SK-N-SH (cell line): ENCODE data around the gene PEAK1. TPM values are rescaled to one million over a fixed set of nuclear protein-coding genes. Genes with fewer than 3 reads are reported as not detected.

ENCODE experiments used
- CTCF ChIA-PET: fragments of 300-600, 350-600 bp; formaldehyde crosslinking; extraction: SDS; loops from one replicate; lab custom pipeline; 2021; lab: Yijun Ruan, JAX
- POLR2A ChIA-PET: fragments of 350-600 bp; sonication (Branson Sonifier 250); formaldehyde crosslinking; extraction: SDS; loops from one replicate; lab custom pipeline; 2020; ENCODE audit warnings: antibody characterized with exemption, inconsistent platforms; lab: Yijun Ruan, JAX
- DNase-seq: peaks from one replicate; pipeline ENCODE4 v3.0.0; 2012
- H2AFZ ChIP-seq: fragments of 200-600 bp; sonication (generic); 2 replicates; pipeline ENCODE4 v1.8.1; 2016; ENCODE audit warnings: antibody characterized with exemption, mild to moderate bottlenecking, low read depth
- H3F3A ChIP-seq: fragments of 200-600 bp; sonication (generic); replicated peaks from 2 replicates; pipeline ENCODE3; 2016; ENCODE audit warnings: antibody characterized with exemption, mild to moderate bottlenecking; ENCODE audit not compliant: insufficient read depth
- H3K27ac ChIP-seq, 2 experiments: fragments of 200-500 bp in 1 of 2; fragments of 200-600 bp in 1 of 2; sonication (Bioruptor generic) in 1 of 2; sonication (generic), shearing (Covaris generic) in 1 of 2; 2 replicates each; pipeline versions ENCODE4 v1.5.1 to v1.6.1; 2014 to 2016; ENCODE audit warnings: low read depth in 2 of 2, inconsistent platforms in 1 of 2, low read length in 1 of 2, mild to moderate bottlenecking in 1 of 2, mixed read lengths in 1 of 2
- H3K27me3 ChIP-seq: fragments of 200-600 bp; sonication (generic), shearing (Covaris generic); 2 replicates; pipeline ENCODE4 v1.6.1; 2016; ENCODE audit warnings: mixed run types; ENCODE audit not compliant: insufficient read depth
- H3K36me3 ChIP-seq, 2 experiments: fragments of 200-500 bp in 1 of 2; fragments of 200-600 bp in 1 of 2; sonication (Bioruptor generic) in 1 of 2; sonication (generic) in 1 of 2; replicated peaks in 1 of 2; 2 replicates each; pipeline versions ENCODE3 to v1.5.1; 2014 to 2016; ENCODE audit warnings: low read length in 1 of 2, mild to moderate bottlenecking in 1 of 2; ENCODE audit not compliant: insufficient read depth in 2 of 2, control insufficient read depth in 1 of 2
- H3K4me1 ChIP-seq, 2 experiments: fragments of 200-500 bp in 1 of 2; fragments of 200-600 bp in 1 of 2; sonication (Bioruptor generic) in 1 of 2; sonication (generic), shearing (Covaris generic) in 1 of 2; 2 replicates each; pipeline versions ENCODE4 v1.5.1 to v1.6.1; 2014 to 2016; ENCODE audit warnings: low read depth in 1 of 2, low read length in 1 of 2, mixed run types in 1 of 2; ENCODE audit not compliant: insufficient read depth in 2 of 2, control insufficient read depth in 1 of 2
- H3K4me2 ChIP-seq: fragments of 200-600 bp; sonication (generic), shearing (Covaris generic); 2 replicates; pipeline ENCODE4 v1.6.1; 2017; ENCODE audit warnings: mixed run types
- H3K4me3 ChIP-seq, 2 experiments: fragments of 200-500 bp in 1 of 2; fragments of 200-600 bp in 1 of 2; sonication (Bioruptor generic) in 1 of 2; sonication (generic), shearing (Covaris generic) in 1 of 2; 2 replicates each; pipeline versions ENCODE4 v1.5.1 to v1.8.1; 2014 to 2016; ENCODE audit warnings: low read depth in 2 of 2, inconsistent platforms in 1 of 2, low read length in 1 of 2, mild to moderate bottlenecking in 1 of 2, mixed read lengths in 1 of 2, moderate library complexity in 1 of 2
- H3K79me2 ChIP-seq: fragments of 200-600 bp; sonication (generic); 2 replicates; pipeline ENCODE4 v1.8.1; 2017; ENCODE audit warnings: mild to moderate bottlenecking; ENCODE audit not compliant: insufficient read depth
- H3K9ac ChIP-seq: fragments of 200-600 bp; sonication (generic); 2 replicates; pipeline ENCODE4 v1.6.1; 2017; ENCODE audit warnings: mixed run types
- H3K9me2 ChIP-seq: fragments of 200-600 bp; sonication (generic); 2 replicates; pipeline ENCODE4 v1.6.1; 2017; ENCODE audit warnings: mixed run types
- H3K9me3 ChIP-seq: fragments of 200-600 bp; sonication (generic); 2 replicates; pipeline ENCODE4 v1.6.1; 2017; ENCODE audit warnings: mixed run types, mild to moderate bottlenecking, moderate library complexity
- H4K20me1 ChIP-seq: fragments of 200-600 bp; sonication (generic); 2 replicates; pipeline ENCODE4 v1.6.1; 2017; ENCODE audit warnings: mild to moderate bottlenecking, mixed run types; ENCODE audit not compliant: insufficient read depth
- CHD2 ChIP-seq: fragments of 150-350 bp; IDR thresholded peaks from 2 replicates; pipeline ENCODE4 v1.6.1; 2018; ENCODE audit warnings: low read length; ENCODE audit not compliant: partially characterized antibody
- GATA2 ChIP-seq: sonication (generic); formaldehyde crosslinking; IDR thresholded peaks from 2 replicates; pipeline ENCODE4 v1.5.0; 2020; ENCODE audit warnings: mild to moderate bottlenecking, missing genetic modification reagents
- MEF2A ChIP-seq: IDR thresholded peaks from 2 replicates; pipeline ENCODE4 v1.4.0; 2012; ENCODE audit warnings: low read depth, borderline replicate concordance
- NFIC ChIP-seq: IDR thresholded peaks from 2 replicates; pipeline ENCODE4 v1.4.0; 2012; ENCODE audit warnings: borderline replicate concordance
- NRF1 ChIP-seq: IDR thresholded peaks from 2 replicates; pipeline ENCODE4 v1.6.1; 2012; ENCODE audit warnings: low read depth, mild to moderate bottlenecking, low read length
- POLR2AphosphoS5 ChIP-seq: IDR thresholded peaks from 2 replicates; pipeline ENCODE4 v1.6.1; 2012; ENCODE audit warnings: low read depth, low read length
- RAD21 ChIP-seq: IDR thresholded peaks from 2 replicates; pipeline ENCODE4 v1.6.1; 2012; ENCODE audit warnings: mild to moderate bottlenecking, low read length
- RXRA ChIP-seq: IDR thresholded peaks from 2 replicates; pipeline ENCODE4 v1.4.0; 2012; ENCODE audit warnings: low read depth, mild to moderate bottlenecking, borderline replicate concordance
- SMC3 ChIP-seq: IDR thresholded peaks from 2 replicates; pipeline ENCODE4 v1.6.1; 2012; ENCODE audit warnings: low read depth, low read length, improper control_type of control experiment
- USF1 ChIP-seq: IDR thresholded peaks from 2 replicates; pipeline ENCODE4 v1.4.0; 2012; ENCODE audit warnings: low read depth, borderline replicate concordance
- WGBS: methylation state at CpG from one replicate; pipeline ENCODE4 v1.1.6; 2017; ENCODE audit warnings: low lambda C conversion rate; 5-methylcytosine and 5-hydroxymethylcytosine counted together
- polyA plus RNA-seq, 3 experiments: library from polyadenylated mRNA; depleted of rRNA; stranded (reverse); fragments of >200 nt; gene quantifications; 2 replicates each; pipeline ENCODE4 v1.2.3, GENCODE V29; 2012
- TF ChIP-seq, protein P1 (sequence below): fragments of 200-600 bp; sonication (generic); IDR thresholded peaks from 2 replicates; pipeline ENCODE4 v1.6.1; 2017; ENCODE audit warnings: antibody characterized with exemption, mild to moderate bottlenecking, moderate library complexity
- TF ChIP-seq, protein P2 (sequence below): IDR thresholded peaks from 2 replicates; pipeline ENCODE4 v1.6.1; 2012; ENCODE audit warnings: mild to moderate bottlenecking, low read depth, low read length, moderate library complexity

Gene PEAK1
- polyA plus RNA-seq, 1 of the 3 experiments (the other 2 are of a cell fraction) = 9.0 TPM

DNA sequence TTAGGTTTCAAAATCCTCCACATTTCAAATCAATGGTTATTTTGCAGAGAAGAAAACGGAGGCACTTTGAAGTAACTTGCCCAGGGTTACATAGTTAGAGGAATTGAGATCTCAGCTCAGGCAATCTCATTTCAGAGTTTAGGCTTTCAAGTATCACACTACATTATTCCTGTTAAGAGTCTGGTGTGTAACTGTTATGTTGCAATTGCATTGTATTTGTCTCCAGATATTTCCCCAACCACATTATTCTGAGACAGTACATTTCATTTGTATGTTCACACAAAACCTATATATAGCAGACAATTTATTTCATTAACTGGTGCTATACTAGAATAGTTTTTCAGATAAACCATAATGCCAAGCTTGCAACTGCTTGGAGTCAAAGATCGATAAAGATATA is 194.8 kb downstream of the PEAK1 start:
- 95% methylated on average over 2 of the region's 2 CpGs for WGBS
- no peak for DNase-seq
- POLR2A ChIA-PET = no interaction called here

GRCh38 chr15:77224352-77224751 is 195.6 kb downstream of the PEAK1 start:
- Histone ChIP-seq H3K9me3 (no peaks in the 10 kb centered on the region), H3K4me3 (no peak overlapping the region), H3K9me2 (no peaks in the 10 kb centered on the region), H3K27ac (peak overlapping the region in 1 of 2 experiments; percentile 12; a peak in 2 of 4 replicates), H2AFZ (no peak overlapping the region), H3K27me3 (no peaks in the 10 kb centered on the region), H3K79me2 (no peaks in the 10 kb centered on the region; the same call in 1 of the 2 replicates), H3K36me3 (peaks cover 0 to 5% of the 10 kb centered on the region in 2 experiments)
- no peak for DNase-seq
- CTCF ChIA-PET = no interaction called here
- no peak for TF ChIP-seq RXRA
- TF ChIP-seq SMC3 = no peak
- TF ChIP-seq GATA2 (CRISPR knock-in tag) = no peak
- TF ChIP-seq, protein P1, sequence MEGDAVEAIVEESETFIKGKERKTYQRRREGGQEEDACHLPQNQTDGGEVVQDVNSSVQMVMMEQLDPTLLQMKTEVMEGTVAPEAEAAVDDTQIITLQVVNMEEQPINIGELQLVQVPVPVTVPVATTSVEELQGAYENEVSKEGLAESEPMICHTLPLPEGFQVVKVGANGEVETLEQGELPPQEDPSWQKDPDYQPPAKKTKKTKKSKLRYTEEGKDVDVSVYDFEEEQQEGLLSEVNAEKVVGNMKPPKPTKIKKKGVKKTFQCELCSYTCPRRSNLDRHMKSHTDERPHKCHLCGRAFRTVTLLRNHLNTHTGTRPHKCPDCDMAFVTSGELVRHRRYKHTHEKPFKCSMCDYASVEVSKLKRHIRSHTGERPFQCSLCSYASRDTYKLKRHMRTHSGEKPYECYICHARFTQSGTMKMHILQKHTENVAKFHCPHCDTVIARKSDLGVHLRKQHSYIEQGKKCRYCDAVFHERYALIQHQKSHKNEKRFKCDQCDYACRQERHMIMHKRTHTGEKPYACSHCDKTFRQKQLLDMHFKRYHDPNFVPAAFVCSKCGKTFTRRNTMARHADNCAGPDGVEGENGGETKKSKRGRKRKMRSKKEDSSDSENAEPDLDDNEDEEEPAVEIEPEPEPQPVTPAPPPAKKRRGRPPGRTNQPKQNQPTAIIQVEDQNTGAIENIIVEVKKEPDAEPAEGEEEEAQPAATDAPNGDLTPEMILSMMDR = no peak
- no peak for TF ChIP-seq NRF1
- TF ChIP-seq, all 33 proteins: peak for 0
- no peaks in the 10 kb centered on the region for H3F3A ChIP-seq
- 0 out of 2 replicates have a peak overlapping the region, but pooled peaks have one; percentile 3 for H3K4me2 ChIP-seq
- H3K9ac ChIP-seq = no peak overlapping the region
- POLR2A ChIA-PET = no interaction called here
- peaks cover 0 to 33% of the 10 kb centered on the region in 2 experiments; a peak in 2 of 4 replicates for H3K4me1 ChIP-seq
- no peaks in the 10 kb centered on the region for H4K20me1 ChIP-seq
- WGBS = 100% methylated on average over 1 of the region's 1 CpG

More for the DNA sequence above, 194.8 kb downstream of the PEAK1 start:
- H3K79me2 ChIP-seq = no peaks in the 10 kb centered on the region; the same call in 1 of the 2 replicates
- no peaks in the 10 kb centered on the region for H3K9me2 ChIP-seq
- no peak overlapping the region for H2AFZ ChIP-seq
- H3K4me3 ChIP-seq = no peak overlapping the region
- no peak overlapping the region for H3K9ac ChIP-seq
- H3K27ac ChIP-seq = no peak overlapping the region
- no peaks in the 10 kb centered on the region for H3F3A ChIP-seq
- H4K20me1 ChIP-seq = no peaks in the 10 kb centered on the region
- no peaks in the 10 kb centered on the region for H3K27me3 ChIP-seq
- H3K9me3 ChIP-seq = no peaks in the 10 kb centered on the region
- CTCF ChIA-PET = no interaction called here
- no peak overlapping the region for H3K4me2 ChIP-seq
- TF ChIP-seq POLR2AphosphoS5 (no peak), USF1 (no peak), NFIC (no peak), SMC3 (no peak), CHD2 (no peak), MEF2A (no peak), NRF1 (no peak), RAD21 (no peak)
- TF ChIP-seq, protein P2, sequence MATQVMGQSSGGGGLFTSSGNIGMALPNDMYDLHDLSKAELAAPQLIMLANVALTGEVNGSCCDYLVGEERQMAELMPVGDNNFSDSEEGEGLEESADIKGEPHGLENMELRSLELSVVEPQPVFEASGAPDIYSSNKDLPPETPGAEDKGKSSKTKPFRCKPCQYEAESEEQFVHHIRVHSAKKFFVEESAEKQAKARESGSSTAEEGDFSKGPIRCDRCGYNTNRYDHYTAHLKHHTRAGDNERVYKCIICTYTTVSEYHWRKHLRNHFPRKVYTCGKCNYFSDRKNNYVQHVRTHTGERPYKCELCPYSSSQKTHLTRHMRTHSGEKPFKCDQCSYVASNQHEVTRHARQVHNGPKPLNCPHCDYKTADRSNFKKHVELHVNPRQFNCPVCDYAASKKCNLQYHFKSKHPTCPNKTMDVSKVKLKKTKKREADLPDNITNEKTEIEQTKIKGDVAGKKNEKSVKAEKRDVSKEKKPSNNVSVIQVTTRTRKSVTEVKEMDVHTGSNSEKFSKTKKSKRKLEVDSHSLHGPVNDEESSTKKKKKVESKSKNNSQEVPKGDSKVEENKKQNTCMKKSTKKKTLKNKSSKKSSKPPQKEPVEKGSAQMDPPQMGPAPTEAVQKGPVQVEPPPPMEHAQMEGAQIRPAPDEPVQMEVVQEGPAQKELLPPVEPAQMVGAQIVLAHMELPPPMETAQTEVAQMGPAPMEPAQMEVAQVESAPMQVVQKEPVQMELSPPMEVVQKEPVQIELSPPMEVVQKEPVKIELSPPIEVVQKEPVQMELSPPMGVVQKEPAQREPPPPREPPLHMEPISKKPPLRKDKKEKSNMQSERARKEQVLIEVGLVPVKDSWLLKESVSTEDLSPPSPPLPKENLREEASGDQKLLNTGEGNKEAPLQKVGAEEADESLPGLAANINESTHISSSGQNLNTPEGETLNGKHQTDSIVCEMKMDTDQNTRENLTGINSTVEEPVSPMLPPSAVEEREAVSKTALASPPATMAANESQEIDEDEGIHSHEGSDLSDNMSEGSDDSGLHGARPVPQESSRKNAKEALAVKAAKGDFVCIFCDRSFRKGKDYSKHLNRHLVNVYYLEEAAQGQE = no peak
- peaks cover 0 to 30% of the 10 kb centered on the region in 2 experiments; a peak in 2 of 4 replicates for H3K4me1 ChIP-seq
- H3K36me3 ChIP-seq = no peaks in the 10 kb centered on the region
